Cardiac fibroblast (primary cell): Measurements from ENCODE around the gene NOL7.
A peak's percentile ranks its signal among the peaks of the same experiment; 100 is the strongest.

ENCODE experiments used
- DNase-seq, 2 donors: peaks; one replicate each; pipeline versions ENCODE4 v3.0.0 to v3.0.0-alpha.2; 2010; ENCODE audit warnings: low read depth in 2 of 2
- H3K4me3 ChIP-seq, 2 donors: replicated peaks in 1 of 2; 1 replicate in 1 of 2; 2 replicates in 1 of 2; pipeline ENCODE4 v1.5.1; 2011; ENCODE audit warnings: low read depth in 2 of 2, low read length in 2 of 2, mild to moderate bottlenecking in 2 of 2, moderate library complexity in 1 of 2
- TF ChIP-seq, protein P1 (sequence below): IDR thresholded peaks from one replicate; pipeline ENCODE4 v1.5.1; 2011; ENCODE audit warnings: low read depth, mild to moderate bottlenecking, low read length, inconsistent platforms

The NOL7 gene

DNA sequence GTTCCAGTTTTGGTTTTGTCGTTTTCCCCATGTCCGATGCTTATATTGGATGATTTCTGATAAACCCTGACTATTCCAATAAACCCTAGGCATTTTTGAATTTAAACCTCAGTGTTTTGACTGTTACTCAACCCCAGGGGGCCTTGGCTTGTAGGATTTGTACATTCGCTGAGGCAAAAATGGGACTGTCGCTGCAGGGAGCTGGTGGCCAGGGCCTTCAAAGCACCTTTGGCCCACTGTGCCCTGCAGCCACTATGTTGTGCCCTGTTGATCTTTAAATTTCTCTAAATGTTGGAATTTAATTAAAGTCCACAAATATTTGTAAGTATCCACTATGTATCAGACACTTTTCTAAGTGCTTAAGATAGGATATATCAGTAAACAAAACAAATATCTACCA is 9.5 kb upstream of the NOL7 start:
- no peak overlapping the region for H3K4me3 ChIP-seq
- no peak for DNase-seq
- TF ChIP-seq, protein P1, sequence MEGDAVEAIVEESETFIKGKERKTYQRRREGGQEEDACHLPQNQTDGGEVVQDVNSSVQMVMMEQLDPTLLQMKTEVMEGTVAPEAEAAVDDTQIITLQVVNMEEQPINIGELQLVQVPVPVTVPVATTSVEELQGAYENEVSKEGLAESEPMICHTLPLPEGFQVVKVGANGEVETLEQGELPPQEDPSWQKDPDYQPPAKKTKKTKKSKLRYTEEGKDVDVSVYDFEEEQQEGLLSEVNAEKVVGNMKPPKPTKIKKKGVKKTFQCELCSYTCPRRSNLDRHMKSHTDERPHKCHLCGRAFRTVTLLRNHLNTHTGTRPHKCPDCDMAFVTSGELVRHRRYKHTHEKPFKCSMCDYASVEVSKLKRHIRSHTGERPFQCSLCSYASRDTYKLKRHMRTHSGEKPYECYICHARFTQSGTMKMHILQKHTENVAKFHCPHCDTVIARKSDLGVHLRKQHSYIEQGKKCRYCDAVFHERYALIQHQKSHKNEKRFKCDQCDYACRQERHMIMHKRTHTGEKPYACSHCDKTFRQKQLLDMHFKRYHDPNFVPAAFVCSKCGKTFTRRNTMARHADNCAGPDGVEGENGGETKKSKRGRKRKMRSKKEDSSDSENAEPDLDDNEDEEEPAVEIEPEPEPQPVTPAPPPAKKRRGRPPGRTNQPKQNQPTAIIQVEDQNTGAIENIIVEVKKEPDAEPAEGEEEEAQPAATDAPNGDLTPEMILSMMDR: no peak

DNA sequence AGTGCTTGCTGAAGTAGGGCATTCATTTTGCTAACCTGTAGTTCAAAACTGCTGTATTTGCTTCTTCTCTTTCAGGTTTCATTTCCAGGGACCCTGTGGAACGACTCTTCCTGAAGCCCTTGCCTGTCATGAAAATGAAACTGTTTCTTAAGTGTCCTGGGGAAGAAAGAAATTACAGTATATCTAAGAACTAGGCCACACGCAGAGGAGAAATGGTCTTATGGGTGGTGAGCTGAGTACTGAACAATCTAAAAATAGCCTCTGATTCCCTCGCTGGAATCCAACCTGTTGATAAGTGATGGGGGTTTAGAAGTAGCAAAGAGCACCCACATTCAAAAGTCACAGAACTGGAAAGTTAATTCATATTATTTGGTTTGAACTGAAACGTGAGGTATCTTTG is 3.4 kb upstream of the NOL7 start:
- TF ChIP-seq, protein P1: no peak
- H3K4me3 ChIP-seq: no peak overlapping the region
- peak in 1 of 2 donors; percentile 11 for DNase-seq

DNA sequence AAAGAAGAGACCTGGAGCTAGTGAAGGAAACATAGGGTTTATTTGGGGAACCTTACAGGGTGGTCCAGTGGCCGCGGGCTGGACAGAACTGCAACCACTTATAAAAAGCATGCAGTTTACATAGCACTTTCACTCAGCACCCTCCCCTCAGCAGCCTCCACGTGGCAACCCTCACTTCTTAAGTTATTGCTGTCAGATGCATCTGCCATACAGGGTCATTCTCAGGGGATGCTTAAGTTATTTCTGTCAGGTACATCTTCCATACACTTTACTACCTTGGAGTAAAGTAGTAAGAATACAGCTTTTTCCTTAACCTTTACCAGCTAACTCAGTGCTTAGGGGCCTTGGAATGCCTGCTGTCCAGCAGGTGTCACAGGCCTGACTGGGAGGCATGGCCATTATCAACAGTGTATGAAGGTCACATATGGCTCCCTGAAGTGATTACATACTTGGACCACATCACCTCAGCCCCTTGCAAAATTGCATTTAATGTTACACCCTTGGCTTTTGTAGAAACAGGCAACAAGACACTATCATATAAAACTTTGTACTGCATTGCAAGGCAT is 2.0 kb upstream of the NOL7 start:
- DNase-seq: no peak
- no peak overlapping the region for H3K4me3 ChIP-seq
- TF ChIP-seq, protein P1: no peak

DNA sequence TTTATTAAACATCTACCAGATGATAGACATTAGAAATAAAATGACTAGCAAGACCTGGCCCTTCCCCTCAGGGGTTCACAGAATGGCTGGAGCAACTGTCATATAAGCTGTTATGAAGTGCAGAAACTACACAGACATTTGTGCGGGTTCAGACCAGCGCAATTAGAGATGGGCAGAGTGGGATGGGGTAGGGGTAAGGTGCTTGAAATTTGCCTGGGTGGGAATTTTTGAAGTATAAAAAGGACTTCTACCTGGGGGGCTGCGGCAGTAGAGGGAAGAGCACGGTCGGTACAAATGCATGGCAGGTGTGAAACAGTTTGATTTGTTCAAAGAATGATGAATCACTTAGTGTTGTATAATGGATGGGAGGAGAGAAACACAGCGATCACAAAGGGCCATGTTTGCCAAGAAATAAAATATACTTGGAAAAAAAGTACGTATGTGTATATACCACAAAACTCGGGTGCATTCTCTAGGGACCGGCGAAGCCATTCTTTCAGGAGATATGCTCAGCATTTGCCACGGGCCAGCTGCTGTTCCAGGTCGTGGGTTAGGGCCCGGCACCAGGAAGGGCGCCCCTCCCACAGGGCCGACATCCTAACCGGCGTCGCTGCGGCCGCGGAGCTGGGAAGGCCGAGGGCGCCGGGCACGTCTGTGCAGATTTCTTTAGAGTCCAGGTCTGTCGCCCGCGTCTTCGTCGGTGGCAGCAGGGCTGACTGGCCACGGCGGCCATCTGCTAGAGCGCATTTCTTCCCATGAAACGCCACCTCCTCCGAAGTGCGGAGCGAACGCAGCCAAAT is 809 bp upstream of the NOL7 start:
- peak overlapping the region; percentile 97 for H3K4me3 ChIP-seq
- TF ChIP-seq, protein P1: no peak
- peak; percentile 55 to 60 for DNase-seq

DNA sequence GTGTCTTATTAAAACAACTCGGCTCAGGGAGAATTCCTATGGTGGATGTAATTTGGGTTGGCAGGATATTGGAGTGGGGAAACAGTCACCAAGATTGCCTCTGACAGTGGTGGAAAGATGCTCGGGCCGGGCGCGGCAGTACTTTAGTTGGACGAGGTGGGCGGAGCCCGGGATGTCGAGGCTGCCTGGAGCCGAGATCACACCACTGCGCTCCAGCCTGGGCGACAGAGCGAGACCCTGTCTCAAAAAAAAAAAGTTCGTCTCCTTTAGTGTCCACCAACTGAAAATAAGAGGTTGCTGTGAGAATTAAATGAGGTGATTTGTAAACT is 621 bp downstream of the NOL7 start:
- DNase-seq: peak in 1 of 2 donors; percentile 39
- H3K4me3 ChIP-seq: peak overlapping the region; percentile 97

DNA sequence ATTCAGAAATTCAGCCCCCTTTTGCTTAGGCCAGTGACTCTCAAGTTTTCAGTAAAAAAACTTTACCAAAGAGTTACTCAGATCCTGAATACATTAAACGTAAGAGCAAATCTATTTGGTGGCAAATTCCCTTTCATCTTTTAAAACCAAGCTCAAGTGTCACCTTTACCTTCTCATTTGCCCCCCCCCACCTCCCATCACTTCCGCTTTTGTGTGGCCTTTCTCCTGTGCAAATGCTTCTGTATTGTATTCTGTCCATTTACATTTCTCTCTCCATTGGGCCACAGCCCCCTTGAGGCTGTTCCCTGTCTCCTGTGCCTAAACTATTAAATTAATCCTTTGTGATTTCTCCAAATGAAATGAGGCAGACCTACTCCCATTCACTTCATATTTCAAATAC is 1.9 kb downstream of the NOL7 start:
- no peak overlapping the region for H3K4me3 ChIP-seq
- TF ChIP-seq, protein P1: no peak

More for the DNA sequence above, 621 bp downstream of the NOL7 start:
- TF ChIP-seq, protein P1: no peak

More for the DNA sequence above, 1.9 kb downstream of the NOL7 start:
- no peak for DNase-seq
